ENCODE data around the gene CMTM6.
"Not testable (repeated sequence)": the region's sequence is repeated elsewhere in the genome, so short reads cannot be mapped to it uniquely, and the experiment has no call there.

Gene CMTM6

DNA sequence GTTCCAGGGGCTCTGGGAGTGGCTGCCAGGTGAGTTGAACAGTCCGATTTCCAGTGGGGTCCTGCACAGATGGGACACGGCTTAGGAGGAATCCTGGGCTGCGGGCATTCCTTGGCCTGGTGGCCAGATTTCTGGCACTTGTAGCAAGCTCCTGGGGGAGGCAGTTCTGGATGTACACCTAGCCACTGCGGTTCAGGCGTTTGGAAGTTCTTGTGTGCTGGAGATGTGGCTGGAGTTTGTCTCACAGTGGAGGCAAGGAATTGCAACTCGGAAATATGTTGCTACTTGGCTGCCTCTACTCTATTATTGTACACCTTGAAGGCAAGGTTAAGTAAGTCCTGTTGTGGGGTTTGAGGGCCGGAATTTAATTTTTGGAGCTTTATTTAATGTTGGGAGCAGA lies 37.9 kb downstream of the CMTM6 start:
- CTCF ChIA-PET, result interaction anchor here (0.9 to 1.0 kb wide), 2 partner anchors 70 to 90 kb away, joined by 4 to 5 read pairs; no protein-coding TSS in a partner anchor
- not testable (repeated sequence) for H3K4me1 ChIP-seq (ENCODE audit: control insufficient read depth, insufficient read depth, low read length); H3K27ac ChIP-seq (ENCODE audit: extremely low read depth, low read depth, low read length)

DNA sequence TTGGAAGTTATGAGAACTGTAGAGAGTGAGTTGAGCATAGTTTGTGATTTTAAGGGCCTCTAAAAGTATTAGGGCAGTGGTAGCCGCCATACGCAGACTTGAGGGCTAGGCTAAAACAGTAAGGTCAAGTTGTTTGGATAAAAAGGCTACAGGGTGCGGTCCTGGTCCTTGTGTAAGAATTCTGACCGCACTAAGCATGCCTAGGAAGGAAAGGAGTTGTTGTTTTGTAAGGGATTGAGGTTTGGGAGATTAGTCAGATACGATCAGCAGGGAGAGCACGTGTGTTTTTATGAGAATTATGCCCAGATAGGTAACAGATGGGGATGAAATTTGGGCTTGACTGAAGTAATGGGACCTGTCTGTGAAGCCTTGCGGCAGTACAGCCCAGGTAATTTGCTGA lies 39.2 kb downstream of the CMTM6 start:
- H3K36me3 ChIP-seq (ENCODE audit: control insufficient read depth in 2 of 2, insufficient read depth in 1 of 2, low read length in 2 of 2); H3K4me3 ChIP-seq (ENCODE audit: low read depth, low read length); CTCF ChIA-PET; H3K4me1 ChIP-seq (ENCODE audit: control insufficient read depth, insufficient read depth, low read length); H3K9me3 ChIP-seq (ENCODE audit: control insufficient read depth, insufficient read depth, low read depth, low read length); H3K27ac ChIP-seq (ENCODE audit: extremely low read depth, low read depth, low read length); POLR2A ChIA-PET: not testable (repeated sequence)

More for the DNA sequence above, 37.9 kb downstream of the CMTM6 start:
- H3K36me3 ChIP-seq (ENCODE audit: control insufficient read depth in 2 of 2, insufficient read depth in 1 of 2, low read length in 2 of 2); H3K9me3 ChIP-seq (ENCODE audit: control insufficient read depth, insufficient read depth, low read depth, low read length); H3K4me3 ChIP-seq (ENCODE audit: low read depth, low read length); POLR2A ChIA-PET: not testable (repeated sequence)

DNA sequence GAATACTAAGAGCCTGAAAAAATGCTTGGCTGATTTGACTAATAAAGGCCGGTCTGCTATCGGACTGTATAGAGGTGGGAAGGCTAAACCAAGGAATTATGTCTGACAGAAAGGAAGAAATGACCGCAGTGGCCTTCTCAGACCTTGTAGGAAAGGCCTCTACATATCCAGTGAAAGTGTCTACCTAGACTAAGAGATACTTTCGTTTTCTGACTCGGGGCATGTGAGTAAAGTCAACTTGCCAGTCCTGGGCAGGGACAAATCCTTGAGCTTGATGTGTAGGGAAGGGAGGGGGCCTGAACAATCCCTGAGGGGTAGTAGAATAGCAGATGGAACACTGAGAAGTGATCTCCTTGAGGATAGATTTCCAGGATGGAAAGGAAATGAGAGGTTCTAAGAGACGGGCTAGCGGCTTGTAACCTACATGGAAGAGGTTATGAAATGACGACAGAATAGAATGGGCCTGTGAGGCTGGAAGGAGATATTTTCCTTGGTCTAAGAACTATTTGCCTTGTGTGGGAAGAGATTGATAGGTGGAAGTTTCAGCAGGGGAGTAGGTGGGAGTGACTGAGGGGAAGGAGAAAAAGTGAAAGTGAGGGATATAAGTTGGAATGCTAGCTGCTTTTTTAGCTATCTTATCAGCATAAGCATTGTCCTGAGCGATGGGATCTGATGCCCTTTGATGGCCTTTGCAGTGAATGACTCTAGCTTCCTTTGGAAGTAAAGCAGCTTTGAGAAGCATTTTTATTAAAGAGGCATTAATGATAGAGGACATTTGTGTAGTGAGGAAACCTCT lies 40.3 kb downstream of the CMTM6 start:
- H3K27ac ChIP-seq (ENCODE audit: extremely low read depth, low read depth, low read length); POLR2A ChIA-PET: not testable (repeated sequence)

DNA sequence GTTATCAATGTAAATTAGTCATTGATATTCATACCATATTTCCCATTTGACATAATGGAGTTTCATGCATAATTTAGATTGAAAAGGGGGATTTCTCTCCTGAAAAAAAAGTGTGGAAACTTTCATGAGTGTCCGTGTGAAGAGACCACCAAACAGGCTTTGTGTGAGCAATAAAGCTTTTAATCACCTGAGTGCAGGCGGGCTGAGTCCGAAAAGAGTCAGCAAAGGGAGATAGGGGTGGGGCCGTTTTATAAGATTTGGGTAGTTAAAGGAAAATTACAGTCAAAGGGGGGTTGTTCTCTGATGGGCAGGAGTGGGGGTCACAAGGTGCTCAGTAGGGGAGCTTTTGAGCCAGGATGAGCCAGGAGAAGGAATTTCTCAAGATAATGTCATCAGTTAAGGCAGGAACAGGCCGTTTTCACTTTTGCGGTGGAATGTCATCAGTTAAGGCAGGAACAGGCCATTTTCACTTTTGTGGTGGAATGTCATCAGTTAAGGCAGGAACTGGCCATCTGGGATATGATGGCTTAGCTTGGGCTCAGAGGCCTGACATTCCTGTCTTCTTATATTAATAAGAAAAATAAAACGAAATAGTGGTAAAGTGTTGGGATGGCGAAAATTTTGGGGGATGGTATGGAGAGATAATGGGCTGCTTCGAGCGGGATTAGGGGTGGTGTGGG lies 41.7 kb downstream of the CMTM6 start:
- H3K4me1 ChIP-seq (ENCODE audit: control insufficient read depth, insufficient read depth, low read length); H3K4me3 ChIP-seq (ENCODE audit: low read depth, low read length); H3K27ac ChIP-seq (ENCODE audit: extremely low read depth, low read depth, low read length); H3K9me3 ChIP-seq (ENCODE audit: control insufficient read depth, insufficient read depth, low read depth, low read length); POLR2A ChIA-PET; H3K36me3 ChIP-seq (ENCODE audit: control insufficient read depth in 2 of 2, insufficient read depth in 1 of 2, low read length in 2 of 2): not testable (repeated sequence)
- CTCF ChIA-PET, result interaction anchor here (1.4 kb wide), 1 partner anchor 11 kb away, joined by 4 read pairs; no protein-coding TSS in a partner anchor
- TF ChIP-seq PRDM1 (tag by site-specific recombination; IDR thresholded peaks at IDR 0.05), result 0 out of 2 replicates have a peak, but pooled peaks have one; percentile 39

More for the DNA sequence above, 40.3 kb downstream of the CMTM6 start:
- not testable (repeated sequence) for H3K36me3 ChIP-seq (ENCODE audit: control insufficient read depth in 2 of 2, insufficient read depth in 1 of 2, low read length in 2 of 2); H3K4me1 ChIP-seq (ENCODE audit: control insufficient read depth, insufficient read depth, low read length); H3K4me3 ChIP-seq (ENCODE audit: low read depth, low read length); H3K9me3 ChIP-seq (ENCODE audit: control insufficient read depth, insufficient read depth, low read depth, low read length)
- CTCF ChIA-PET, result interaction anchor here (0.9 kb wide), 1 partner anchor 88 kb away, joined by 3 read pairs; no protein-coding TSS in a partner anchor
- peak; percentile 57 for TF ChIP-seq ZFHX2 (tag by site-specific recombination; conservative IDR thresholded peaks at IDR 0.05)
- peak; percentile 56; the same call in 1 of the 2 replicates for TF ChIP-seq EGR2 (tag by site-specific recombination; IDR thresholded peaks at IDR 0.05; ENCODE audit: low read depth)

DNA sequence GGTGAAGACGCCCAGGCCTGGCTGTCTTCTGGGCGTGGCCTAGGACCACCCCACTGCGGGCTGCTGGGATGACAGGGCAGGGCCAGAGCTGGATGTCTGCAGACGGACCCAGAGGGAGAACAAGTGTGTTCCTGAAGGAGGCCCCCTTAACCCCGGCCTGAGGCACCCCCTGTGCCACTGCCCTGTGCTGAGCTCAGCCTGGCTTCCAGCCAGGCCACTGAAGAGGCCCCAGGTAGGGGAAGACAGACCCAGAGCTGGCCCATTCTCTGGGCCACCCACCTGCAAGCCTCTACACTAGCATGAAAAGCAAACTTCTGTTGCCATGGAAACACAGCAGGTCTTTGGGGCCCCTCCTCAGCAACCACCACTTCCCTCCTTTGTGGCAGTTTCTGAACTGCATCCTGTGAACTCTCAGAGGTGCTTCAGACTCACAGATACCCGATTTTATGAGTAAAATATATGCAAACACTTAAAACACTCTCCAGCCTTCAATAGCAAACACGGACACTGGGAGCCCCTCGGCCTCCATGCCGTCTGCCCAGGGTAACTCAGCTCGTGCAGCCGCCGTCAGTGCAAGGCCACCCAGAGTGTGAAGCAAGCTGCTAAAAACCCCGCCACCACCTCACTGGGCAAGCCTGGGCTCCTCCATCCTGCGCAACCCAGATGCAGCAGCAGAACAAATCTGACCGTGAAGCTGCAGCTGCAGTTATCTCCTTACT lies 42.5 kb downstream of the CMTM6 start:
- H3K27ac ChIP-seq (ENCODE audit: extremely low read depth, low read depth, low read length), result no peak overlapping the region
- CTCF ChIA-PET, result interaction anchor here (1.4 kb wide), 1 partner anchor 10 kb away, joined by 4 read pairs; no protein-coding TSS in a partner anchor
- no peak overlapping the region for H3K4me3 ChIP-seq (ENCODE audit: low read depth, low read length)
- TF ChIP-seq WT1 (tag by site-specific recombination; IDR thresholded peaks at IDR 0.05) (no peak), ZNF621 (tag by site-specific recombination; IDR thresholded peaks at IDR 0.05) (no peak), ZNF624 (tag by site-specific recombination; IDR thresholded peaks at IDR 0.05) (no peak), TCF7L2 (IDR thresholded peaks at IDR 0.05; ENCODE audit: borderline replicate concordance, low read depth, low read length) (no peak), ZNF426 (tag by site-specific recombination; IDR thresholded peaks at IDR 0.05) (no peak), ZNF600 (tag by site-specific recombination; IDR thresholded peaks at IDR 0.05) (0 out of 2 replicates have a peak, but pooled peaks have one; percentile 16), ZNF701 (tag by site-specific recombination; IDR thresholded peaks at IDR 0.05) (no peak), ZIC2 (tag by site-specific recombination; IDR thresholded peaks at IDR 0.05) (peak; percentile 67), ZNF791 (tag by site-specific recombination; IDR thresholded peaks at IDR 0.05) (no peak), ZNF248 (tag by site-specific recombination; IDR thresholded peaks at IDR 0.05) (no peak), KLF9 (tag by site-specific recombination; IDR thresholded peaks at IDR 0.05; ENCODE audit: low read depth) (no peak)
- TF ChIP-seq, protein P1, sequence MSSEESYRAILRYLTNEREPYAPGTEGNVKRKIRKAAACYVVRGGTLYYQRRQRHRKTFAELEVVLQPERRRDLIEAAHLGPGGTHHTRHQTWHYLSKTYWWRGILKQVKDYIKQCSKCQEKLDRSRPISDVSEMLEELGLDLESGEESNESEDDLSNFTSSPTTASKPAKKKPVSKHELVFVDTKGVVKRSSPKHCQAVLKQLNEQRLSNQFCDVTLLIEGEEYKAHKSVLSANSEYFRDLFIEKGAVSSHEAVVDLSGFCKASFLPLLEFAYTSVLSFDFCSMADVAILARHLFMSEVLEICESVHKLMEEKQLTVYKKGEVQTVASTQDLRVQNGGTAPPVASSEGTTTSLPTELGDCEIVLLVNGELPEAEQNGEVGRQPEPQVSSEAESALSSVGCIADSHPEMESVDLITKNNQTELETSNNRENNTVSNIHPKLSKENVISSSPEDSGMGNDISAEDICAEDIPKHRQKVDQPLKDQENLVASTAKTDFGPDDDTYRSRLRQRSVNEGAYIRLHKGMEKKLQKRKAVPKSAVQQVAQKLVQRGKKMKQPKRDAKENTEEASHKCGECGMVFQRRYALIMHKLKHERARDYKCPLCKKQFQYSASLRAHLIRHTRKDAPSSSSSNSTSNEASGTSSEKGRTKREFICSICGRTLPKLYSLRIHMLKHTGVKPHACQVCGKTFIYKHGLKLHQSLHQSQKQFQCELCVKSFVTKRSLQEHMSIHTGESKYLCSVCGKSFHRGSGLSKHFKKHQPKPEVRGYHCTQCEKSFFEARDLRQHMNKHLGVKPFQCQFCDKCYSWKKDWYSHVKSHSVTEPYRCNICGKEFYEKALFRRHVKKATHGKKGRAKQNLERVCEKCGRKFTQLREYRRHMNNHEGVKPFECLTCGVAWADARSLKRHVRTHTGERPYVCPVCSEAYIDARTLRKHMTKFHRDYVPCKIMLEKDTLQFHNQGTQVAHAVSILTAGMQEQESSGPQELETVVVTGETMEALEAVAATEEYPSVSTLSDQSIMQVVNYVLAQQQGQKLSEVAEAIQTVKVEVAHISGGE (tag by site-specific recombination; conservative IDR thresholded peaks at IDR 0.05; ENCODE audit: low read depth), result no peak
- TF ChIP-seq, protein P2, sequence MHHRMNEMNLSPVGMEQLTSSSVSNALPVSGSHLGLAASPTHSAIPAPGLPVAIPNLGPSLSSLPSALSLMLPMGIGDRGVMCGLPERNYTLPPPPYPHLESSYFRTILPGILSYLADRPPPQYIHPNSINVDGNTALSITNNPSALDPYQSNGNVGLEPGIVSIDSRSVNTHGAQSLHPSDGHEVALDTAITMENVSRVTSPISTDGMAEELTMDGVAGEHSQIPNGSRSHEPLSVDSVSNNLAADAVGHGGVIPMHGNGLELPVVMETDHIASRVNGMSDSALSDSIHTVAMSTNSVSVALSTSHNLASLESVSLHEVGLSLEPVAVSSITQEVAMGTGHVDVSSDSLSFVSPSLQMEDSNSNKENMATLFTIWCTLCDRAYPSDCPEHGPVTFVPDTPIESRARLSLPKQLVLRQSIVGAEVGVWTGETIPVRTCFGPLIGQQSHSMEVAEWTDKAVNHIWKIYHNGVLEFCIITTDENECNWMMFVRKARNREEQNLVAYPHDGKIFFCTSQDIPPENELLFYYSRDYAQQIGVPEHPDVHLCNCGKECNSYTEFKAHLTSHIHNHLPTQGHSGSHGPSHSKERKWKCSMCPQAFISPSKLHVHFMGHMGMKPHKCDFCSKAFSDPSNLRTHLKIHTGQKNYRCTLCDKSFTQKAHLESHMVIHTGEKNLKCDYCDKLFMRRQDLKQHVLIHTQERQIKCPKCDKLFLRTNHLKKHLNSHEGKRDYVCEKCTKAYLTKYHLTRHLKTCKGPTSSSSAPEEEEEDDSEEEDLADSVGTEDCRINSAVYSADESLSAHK (tag by site-specific recombination; IDR thresholded peaks at IDR 0.05), result peak; percentile 67

More for the DNA sequence above, 42.5 kb downstream of the CMTM6 start:
- POLR2A ChIA-PET, result no interaction called here
- Histone ChIP-seq H3K9me3 (ENCODE audit: control insufficient read depth, insufficient read depth, low read depth, low read length) (no peaks in the 10 kb centered on the region), H3K36me3 (ENCODE audit: control insufficient read depth in 2 of 2, insufficient read depth in 1 of 2, low read length in 2 of 2) (no peaks in the 10 kb centered on the region), H3K4me1 (ENCODE audit: control insufficient read depth, insufficient read depth, low read length) (peaks cover 7% of the 10 kb centered on the region; the same call in 1 of the 2 replicates)

Data from HEK293 (cell line).